ENCODE data around the gene NDUFB6. TPM values are rescaled to one million over a fixed set of nuclear protein-coding genes. Genes with fewer than 3 reads are reported as not detected.

The NDUFB6 gene
- total RNA-seq, 1 donor from 2014 or later: 55.5 TPM

DNA sequence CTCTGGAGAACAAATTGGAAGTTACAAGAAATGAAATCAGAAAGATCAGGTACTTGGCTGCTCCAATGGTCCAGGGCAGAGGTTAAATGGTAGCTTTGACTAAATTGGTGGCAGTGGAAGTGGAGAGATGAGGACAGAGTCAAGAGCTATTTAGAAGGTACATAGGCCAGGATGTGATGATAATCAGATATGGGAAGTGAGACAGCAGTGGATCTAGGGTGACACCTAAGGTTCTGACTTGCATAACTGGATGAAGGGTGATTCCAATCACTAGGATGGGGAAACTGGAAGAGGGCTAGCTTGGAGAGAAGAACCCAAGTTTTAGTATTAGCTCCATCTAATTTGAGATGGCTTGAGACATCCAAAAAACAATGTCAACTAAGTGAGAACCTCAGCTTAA is 24.0 kb upstream of the NDUFB6 start:
- H3K9me3 Mint-ChIP-seq: peaks cover 2% of the 10 kb centered on the region
- H3K27ac Mint-ChIP-seq (ENCODE audit: unreplicated experiment): no peak overlapping the region
- H3K27me3 Mint-ChIP-seq (ENCODE audit: low read depth): peaks cover 25% of the 10 kb centered on the region
- no peak overlapping the region for H3K4me3 Mint-ChIP-seq
- TF ChIP-seq, protein P1, sequence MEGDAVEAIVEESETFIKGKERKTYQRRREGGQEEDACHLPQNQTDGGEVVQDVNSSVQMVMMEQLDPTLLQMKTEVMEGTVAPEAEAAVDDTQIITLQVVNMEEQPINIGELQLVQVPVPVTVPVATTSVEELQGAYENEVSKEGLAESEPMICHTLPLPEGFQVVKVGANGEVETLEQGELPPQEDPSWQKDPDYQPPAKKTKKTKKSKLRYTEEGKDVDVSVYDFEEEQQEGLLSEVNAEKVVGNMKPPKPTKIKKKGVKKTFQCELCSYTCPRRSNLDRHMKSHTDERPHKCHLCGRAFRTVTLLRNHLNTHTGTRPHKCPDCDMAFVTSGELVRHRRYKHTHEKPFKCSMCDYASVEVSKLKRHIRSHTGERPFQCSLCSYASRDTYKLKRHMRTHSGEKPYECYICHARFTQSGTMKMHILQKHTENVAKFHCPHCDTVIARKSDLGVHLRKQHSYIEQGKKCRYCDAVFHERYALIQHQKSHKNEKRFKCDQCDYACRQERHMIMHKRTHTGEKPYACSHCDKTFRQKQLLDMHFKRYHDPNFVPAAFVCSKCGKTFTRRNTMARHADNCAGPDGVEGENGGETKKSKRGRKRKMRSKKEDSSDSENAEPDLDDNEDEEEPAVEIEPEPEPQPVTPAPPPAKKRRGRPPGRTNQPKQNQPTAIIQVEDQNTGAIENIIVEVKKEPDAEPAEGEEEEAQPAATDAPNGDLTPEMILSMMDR (conservative IDR thresholded peaks at IDR 0.05): no peak
- no peaks in the 10 kb centered on the region for H3K36me3 Mint-ChIP-seq (ENCODE audit: low read depth)
- no peaks in the 10 kb centered on the region for H3K4me1 Mint-ChIP-seq
- DNase-seq (ENCODE audit: low read depth, low spot score): no peak

DNA sequence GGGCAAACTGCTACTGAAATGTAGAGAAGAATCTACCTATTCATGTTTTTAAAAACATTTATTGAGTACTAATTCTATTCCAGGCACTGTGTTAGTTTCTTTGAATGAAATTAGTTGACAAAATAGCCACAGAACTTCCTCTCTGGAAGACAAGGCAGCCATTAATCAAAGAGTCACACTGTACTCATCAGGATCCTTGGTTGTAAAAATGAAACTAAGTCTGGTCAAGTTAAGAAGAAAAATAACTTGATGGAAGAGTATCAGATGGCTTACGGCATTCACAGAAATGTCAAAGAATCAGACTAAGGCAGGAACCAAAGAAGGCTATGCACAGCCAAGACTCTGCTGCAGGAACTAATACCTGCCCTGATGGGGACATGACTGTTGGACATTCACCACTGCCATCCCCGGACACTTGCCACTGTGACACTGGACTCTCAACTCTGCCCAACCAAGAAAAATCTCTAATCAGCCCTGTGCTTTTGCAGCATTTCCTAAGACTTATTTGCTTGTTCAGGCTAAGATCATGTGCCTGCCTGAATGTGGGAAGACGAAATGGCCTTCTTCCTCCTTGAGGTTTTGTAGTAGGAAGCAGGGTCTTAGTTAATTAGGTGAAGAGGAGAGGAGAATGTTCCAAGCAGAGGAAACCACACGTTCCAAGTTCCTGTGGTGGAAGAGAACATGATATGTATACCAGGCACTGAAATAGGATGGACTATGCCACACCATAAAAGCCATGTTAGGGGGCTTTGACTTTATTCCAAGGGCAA is 23.3 kb upstream of the NDUFB6 start:
- Mint-ChIP-seq H3K27me3 (ENCODE audit: low read depth) (peaks cover 20% of the 10 kb centered on the region), H3K9me3 (peaks cover 2% of the 10 kb centered on the region), H3K36me3 (ENCODE audit: low read depth) (no peaks in the 10 kb centered on the region), H3K4me3 (no peak overlapping the region), H3K4me1 (no peaks in the 10 kb centered on the region), H3K27ac (ENCODE audit: unreplicated experiment) (no peak overlapping the region)
- no peak for DNase-seq (ENCODE audit: low read depth, low spot score)
- TF ChIP-seq, protein P1 (conservative IDR thresholded peaks at IDR 0.05): no peak

- Mint-ChIP-seq H3K36me3 (ENCODE audit: low read depth) (no peaks in the 10 kb centered on the region), H3K9me3 (peaks cover 5% of the 10 kb centered on the region), H3K27me3 (ENCODE audit: low read depth) (no peaks in the 10 kb centered on the region), H3K4me1 (peaks cover 7% of the 10 kb centered on the region), H3K4me3 (no peak overlapping the region), H3K27ac (ENCODE audit: unreplicated experiment) (no peak overlapping the region)
- TF ChIP-seq, protein P1 (conservative IDR thresholded peaks at IDR 0.05): no peak
- DNase-seq (ENCODE audit: low read depth, low spot score): no peak
These were observed 17.9 kb upstream of the NDUFB6 start for GRCh38 chr9:32590898-32591297.

DNA sequence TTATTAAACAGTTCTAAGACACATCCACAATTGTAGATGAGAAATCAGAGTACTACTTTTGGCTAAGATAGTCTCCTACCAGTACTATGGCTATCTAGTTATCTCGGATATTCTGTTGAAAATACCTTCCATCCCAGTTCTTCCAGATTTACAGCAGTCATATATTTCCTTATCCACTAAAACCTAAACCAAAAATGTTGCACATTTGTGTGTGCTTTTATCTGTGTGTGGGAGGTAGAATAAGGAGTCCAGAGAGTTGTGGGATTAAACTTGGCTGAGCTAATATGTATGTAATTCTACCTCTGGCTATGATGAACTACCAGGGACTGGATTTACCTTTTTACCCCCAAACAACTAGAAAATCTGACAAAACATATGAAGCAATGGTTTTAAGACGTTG is 17.5 kb upstream of the NDUFB6 start:
- TF ChIP-seq, protein P1 (conservative IDR thresholded peaks at IDR 0.05): no peak
- H3K27ac Mint-ChIP-seq (ENCODE audit: unreplicated experiment): no peak overlapping the region
- H3K4me3 Mint-ChIP-seq: no peak overlapping the region
- H3K36me3 Mint-ChIP-seq (ENCODE audit: low read depth): no peaks in the 10 kb centered on the region
- peaks cover 8% of the 10 kb centered on the region for H3K9me3 Mint-ChIP-seq
- DNase-seq (ENCODE audit: low read depth, low spot score): no peak
- H3K4me1 Mint-ChIP-seq: peaks cover 7% of the 10 kb centered on the region
- H3K27me3 Mint-ChIP-seq (ENCODE audit: low read depth): no peaks in the 10 kb centered on the region

DNA sequence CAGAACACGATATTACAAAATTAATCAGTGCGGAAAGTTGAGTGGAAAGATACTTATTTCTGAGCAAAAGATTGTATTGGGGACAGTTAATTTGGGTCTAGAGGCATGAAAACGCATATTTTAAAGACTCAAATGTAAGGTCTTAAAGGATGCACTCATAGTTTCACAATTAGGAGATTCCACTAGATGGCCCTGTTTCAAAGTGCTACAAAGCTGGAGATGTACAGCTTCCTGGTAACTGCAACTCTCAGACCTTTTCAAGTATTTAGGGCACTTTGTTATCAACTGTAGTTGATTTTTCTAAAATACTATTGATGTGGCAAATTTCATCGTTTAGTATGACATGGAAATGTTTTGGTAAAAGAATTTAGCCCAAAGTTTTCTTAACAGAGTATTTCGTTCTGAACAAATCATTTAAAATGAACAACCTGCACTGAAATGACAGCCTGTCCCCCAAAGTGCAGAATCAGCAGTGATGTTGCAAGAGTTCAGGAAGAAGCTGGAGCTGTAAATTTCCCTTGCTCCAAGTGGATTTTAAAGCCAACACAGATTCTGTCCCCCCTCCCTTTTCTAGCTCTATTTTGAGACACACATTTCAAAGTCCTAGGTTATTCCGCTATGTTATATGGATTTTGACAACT is 16.2 kb upstream of the NDUFB6 start:
- no peak overlapping the region for H3K27ac Mint-ChIP-seq (ENCODE audit: unreplicated experiment)
- no peak for DNase-seq (ENCODE audit: low read depth, low spot score)
- H3K4me1 Mint-ChIP-seq: peaks cover 7% of the 10 kb centered on the region
- no peak overlapping the region for H3K4me3 Mint-ChIP-seq
- no peaks in the 10 kb centered on the region for H3K27me3 Mint-ChIP-seq (ENCODE audit: low read depth)
- H3K9me3 Mint-ChIP-seq: peaks cover 8% of the 10 kb centered on the region
- no peaks in the 10 kb centered on the region for H3K36me3 Mint-ChIP-seq (ENCODE audit: low read depth)
- TF ChIP-seq, protein P1 (conservative IDR thresholded peaks at IDR 0.05): peak; percentile 65

All from neural crest cell (in vitro differentiated cells).